A204.1 (cell line): ENCODE measurements around the gene AGR3.
"Not testable (repeated sequence)": the region's sequence is repeated elsewhere in the genome, so short reads cannot be mapped to it uniquely, and the experiment has no call there.

ENCODE experiments used
- FAIRE-seq: peaks from 2 replicates; lab custom pipeline; 2012; peaks lifted over from hg19 to GRCh38; lab: Jason Lieb, UNC

Gene AGR3

DNA sequence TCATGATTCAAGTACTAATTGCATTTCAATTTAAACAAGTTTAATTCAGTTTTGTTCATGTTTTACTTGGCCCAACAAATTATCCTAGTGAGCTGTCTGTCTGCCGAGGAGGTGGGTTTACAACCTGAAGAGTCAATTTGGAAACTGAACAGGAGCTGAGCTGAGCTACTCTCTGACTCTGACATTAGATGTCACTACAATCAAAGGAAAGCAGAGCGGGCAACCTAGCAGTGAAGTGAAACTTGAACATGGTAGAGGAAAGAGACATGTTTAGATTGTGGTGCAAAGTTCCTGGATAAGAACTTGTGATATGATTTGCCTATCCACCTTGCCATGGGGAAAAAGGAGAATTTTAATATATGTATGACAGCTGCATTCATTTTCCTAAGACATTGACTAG, 9.6 kb upstream of the AGR3 start:
- no peak for FAIRE-seq

- no peak for FAIRE-seq
Measured at GRCh38 chr7:16889851-16890415, 8.2 kb upstream of the AGR3 start.

DNA sequence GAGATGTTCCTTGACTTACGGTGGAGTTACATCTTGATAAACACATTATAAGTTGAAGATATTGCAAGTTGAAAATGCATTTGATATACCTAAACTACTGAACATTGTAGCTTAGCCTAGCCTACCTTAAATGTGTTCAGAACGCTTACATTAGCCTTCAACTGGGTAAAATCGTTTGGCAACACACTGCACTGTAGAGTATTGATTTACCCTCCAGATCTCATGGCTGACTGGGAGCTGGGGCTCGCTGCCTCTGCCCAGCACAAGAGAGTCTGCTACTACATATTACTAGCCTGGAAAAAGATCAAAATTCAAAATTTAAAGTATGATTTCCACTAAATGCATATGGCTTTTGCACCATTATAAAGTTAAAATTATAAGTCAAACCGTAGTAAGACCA, 7.5 kb upstream of the AGR3 start:
- no peak for FAIRE-seq

DNA sequence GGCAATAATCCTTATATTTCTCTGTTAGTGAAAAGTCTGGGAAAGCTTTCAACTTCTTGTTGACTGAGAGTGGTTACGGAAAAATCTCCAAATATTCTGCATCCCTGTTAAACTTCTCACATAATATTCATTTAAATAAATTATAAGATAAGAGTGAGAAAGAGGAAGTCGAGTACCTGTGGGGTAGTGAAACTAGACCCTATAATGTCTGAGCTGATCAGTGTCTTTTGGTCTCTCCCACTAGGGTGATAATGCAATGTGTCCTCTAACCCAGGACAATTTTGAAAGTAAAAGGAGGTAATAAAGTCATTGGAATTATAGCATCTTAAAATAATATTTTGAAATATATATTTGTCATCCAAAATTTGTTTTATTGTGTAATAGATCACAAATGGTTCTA, 2.1 kb upstream of the AGR3 start:
- FAIRE-seq = no peak

- no peak for FAIRE-seq
Measured at GRCh38 chr7:16880554-16880953, 1.2 kb downstream of the AGR3 start.

DNA sequence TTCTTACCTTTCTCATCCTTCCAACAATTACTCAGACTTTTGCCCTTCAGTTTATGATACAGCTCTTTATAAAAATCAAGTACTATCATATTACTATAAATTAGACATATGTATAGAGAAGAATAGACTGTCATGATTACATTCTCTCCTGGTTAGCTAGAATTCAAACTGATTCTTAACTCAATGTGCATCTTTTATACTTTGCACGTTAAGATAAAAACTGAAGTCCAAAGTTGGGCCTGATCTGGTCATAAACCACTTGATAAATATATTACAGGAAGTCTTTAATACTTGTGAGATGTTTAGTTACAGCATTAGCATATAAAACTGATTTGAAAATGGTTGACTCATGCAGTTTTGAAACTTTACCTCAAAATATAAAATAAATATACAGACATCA, 2.6 kb downstream of the AGR3 start:
- no peak for FAIRE-seq

- no peak for FAIRE-seq
Measured at GRCh38 chr7:16875861-16876260, 5.9 kb downstream of the AGR3 start.

GRCh38 chr7:16874066-16874465, 7.7 kb downstream of the AGR3 start:
- FAIRE-seq = no peak

DNA sequence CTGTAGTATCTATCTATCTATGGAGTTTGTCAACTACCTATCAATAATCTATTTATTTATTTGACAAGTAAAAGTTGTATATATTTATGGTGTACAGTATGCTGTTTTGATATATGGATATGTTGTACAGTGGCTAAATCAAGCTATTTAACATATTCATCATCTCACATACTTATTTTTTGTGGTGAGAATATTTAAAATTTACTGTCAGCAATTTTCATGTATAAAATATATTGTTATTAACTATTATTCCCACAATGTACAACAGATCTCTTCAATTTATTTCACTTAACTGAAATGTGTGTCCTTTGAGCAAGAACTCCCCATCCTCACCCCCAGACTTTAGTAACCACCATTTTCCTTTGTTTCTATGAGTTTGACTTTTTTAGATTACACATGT, 14.5 kb downstream of the AGR3 start:
- FAIRE-seq = no peak

GRCh38 chr7:16853189-16853588, 28.6 kb downstream of the AGR3 start:
- FAIRE-seq = not testable (repeated sequence)

GRCh38 chr7:16851829-16852228, 30.0 kb downstream of the AGR3 start:
- FAIRE-seq = no peak

DNA sequence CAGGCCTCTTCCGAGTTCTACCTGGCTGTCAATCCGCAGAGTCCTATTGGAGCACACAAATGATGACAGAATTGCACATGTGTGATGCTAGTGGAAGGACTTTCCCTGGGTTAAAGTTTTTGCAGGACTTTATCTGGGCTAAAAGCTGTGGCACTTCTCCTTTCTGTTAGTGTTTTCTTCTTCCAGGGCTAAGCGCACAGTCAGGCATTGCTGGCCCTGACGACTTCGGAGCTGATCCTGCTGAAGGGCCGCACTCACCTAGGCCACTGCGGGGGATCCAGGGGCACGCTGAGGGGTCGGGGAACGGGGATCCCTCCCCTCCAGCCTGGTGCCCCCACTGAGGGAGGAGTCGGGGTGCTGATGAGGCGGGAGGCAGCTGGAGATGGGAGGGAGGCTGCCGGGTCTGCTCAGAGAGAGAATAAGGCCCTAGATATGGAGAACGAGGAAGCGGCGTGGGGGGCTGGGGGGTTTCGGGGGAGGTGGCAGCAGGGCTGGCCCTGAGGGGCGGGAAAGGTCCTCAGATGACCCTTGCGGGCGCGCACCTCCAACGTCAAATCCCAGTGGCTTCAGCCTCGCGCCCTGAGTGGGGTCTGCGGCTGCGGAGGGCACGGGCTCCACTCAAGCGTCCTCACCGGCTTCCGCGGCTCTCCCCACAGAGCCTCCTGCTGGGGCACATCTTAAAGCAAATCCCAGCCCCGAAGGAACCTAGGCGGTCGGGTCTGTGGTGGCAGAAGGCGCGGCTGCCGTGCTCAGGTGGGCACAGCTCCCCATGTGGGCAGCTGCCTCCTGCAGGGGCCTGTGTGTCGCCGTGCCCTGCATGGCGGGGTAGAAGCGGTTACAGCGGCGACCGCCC, 30.9 kb downstream of the AGR3 start:
- FAIRE-seq = no peak

DNA sequence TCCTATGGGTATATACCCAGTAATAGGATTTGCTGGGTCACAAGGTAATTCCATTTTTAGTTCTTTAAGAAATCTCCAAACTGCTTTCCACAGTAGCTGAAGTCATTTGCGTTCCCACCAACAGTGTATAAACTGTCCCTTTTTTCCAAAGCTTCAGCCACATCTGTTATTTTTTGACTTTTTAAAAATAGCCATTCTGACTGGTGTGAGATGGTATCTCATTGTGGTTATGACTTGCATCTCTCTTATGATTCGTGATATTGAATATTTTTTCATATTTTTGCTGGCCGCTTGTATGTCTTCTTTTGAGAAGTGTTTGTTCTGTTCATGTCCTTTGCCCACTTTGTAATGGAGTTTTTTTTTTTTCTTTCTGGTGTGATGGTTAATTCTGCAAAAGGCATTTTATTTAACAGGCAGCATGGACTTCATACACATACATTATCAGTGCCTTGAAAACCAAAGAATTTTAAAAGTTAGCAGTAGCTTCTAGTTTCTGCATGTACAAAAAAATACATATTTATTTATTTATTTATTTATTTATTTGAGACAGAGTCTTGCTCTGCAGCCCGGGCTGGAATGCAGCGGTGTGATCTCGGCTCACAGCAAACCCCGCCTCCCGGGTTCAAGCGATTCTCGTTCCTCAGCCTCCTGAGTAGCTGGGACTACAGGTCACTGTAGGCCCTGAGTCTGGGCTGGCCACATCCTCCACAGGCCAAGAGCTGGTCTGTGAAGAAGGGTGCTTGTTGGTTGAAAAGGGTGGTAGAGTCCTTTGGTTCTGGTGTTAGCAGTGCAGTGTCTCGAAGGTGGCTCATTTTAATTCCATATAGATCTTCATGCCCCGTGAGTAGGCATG, 32.3 kb downstream of the AGR3 start:
- no peak for FAIRE-seq

DNA sequence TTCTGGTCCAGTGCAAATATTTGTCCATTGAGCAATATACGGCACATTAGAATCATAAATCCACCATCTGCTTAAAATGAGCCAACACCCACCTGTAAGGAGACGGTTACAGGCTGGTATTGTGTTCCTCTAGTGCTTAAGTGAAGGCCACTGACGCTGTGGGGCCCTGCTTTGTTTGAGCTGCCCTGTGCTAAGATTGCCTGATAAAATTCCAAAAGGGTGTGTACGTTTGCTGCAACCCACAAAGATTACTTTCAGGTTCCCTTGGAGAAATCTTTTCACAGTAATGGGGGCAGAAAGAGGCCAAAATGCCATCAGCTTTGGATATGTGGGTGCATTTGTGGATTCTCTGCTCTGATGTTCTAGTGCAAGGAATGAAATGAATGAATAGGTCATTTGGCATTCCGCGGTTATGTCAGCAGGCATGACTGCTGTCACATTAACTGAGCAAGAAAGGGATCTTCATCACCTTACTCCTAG, 34.4 kb downstream of the AGR3 start:
- no peak for FAIRE-seq

GRCh38 chr7:16846601-16847165, 35.1 kb downstream of the AGR3 start:
- no peak for FAIRE-seq

GRCh38 chr7:16845746-16846145, 36.0 kb downstream of the AGR3 start:
- no peak for FAIRE-seq

DNA sequence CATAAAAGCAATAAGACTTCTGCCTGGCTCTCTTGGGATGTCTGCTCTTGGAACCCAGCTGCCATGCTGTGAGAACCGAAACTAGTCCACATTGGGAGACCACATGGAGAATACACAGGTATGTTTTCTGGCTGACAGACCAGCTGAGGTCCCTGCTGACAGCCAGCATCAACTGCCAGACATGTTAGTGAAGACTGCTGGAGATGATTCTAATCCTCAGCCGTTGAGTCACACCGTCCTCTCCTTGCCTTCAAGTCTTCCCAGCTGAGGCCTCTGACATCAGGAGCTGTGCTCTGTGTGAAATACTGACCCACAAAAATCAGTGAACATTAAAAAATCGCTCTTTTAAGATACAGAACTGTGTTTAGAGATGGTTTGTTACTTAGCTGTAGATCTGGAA, 40.1 kb downstream of the AGR3 start:
- FAIRE-seq = no peak

GRCh38 chr7:16840094-16840493, 41.7 kb downstream of the AGR3 start:
- FAIRE-seq = no peak

DNA sequence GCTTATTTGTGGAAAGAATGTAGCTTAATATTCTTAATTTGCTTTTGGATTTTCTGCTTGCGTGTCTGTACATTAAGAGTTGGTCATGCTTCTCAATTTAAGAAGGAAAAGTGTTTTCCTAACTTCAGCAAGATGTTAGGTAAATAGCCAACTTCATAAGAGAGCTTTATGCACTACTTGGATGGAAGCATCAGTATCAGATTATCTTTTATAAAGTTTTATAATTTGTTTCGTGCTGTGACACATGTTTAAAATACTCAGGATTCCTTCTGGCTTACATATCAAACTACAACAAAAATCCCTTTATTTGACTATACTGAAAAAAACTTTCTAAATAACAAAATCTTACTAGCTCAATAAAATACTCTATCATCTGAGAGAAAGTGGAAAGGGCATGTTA, 42.1 kb downstream of the AGR3 start:
- no peak for FAIRE-seq

DNA sequence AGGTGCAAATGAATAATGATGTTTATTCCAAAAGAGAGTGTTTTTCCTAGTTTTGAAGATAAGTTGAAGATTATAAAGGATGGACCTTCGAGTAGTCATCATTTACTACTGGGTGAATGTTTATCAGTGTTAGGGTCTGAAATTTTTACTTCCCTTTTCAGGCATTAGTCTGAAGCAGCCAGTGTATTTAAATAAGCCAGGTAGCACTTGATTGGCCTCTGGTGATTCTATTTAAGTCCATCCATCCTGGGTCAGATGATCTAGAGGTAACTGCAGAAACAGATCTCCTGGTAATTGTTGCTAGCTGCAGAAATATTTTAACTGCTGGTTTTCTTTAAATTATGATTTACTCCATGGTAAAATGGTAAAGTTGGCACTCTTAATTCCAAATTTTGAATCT, 42.9 kb downstream of the AGR3 start:
- FAIRE-seq = no peak

- FAIRE-seq = no peak
Measured at GRCh38 chr7:16838386-16838785, 43.4 kb downstream of the AGR3 start.

DNA sequence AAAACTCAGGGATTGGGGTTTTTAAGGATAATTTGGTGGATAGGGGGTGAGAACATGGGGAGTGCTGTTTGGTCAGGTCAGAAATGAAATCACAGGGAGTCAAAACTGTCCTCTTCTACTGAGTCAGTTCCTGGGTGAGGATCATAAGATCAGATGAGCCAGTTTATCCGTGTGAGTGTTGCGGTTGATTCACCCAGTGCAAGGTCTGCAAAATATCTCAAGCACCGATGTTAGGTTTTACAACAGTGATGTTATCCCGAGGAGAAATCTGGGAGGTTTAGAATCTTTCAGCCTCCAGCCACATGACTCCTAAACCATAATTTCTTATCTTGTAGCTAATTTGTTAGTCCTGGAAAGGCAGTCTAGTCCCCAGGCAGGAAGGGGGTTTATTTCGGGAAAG, 45.3 kb downstream of the AGR3 start:
- no peak for FAIRE-seq

- no peak for FAIRE-seq
Measured at GRCh38 chr7:16833373-16833772, 48.4 kb downstream of the AGR3 start.
